Stimulated activated CD8-positive, alpha-beta memory T cell treated with anti-CD3 and anti-CD28 coated beads, Interleukin-15, amount 100 ng/mL, for 1 hour (primary cell): Measurements from ENCODE around the gene KRT73.

Experiments used
- DNase-seq: peaks from one replicate; pipeline ENCODE4 v3.0.0-alpha.2; 2020; ENCODE audit warnings: low read depth

KRT73 gene

DNA sequence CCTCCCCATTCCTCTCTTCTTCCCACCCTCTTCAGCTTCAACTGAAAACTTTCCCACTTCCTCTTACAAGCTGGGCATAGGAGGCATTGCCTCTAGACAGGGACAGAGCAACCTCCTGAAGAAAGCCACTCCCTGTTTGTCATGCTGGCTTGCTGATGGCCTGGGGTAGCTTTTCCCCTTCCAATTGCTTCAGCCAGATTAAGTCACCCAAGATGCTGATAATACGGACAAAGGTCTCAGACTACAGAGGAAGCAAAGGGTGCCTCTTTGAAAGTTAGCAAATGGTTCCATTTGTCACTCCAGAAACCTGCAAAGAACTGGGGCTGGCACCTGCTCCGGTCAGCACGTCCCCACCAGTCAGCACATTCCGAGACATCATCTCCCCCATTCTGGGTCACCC, 27.6 kb upstream of the KRT73 start:
- DNase-seq, result no peak

DNA sequence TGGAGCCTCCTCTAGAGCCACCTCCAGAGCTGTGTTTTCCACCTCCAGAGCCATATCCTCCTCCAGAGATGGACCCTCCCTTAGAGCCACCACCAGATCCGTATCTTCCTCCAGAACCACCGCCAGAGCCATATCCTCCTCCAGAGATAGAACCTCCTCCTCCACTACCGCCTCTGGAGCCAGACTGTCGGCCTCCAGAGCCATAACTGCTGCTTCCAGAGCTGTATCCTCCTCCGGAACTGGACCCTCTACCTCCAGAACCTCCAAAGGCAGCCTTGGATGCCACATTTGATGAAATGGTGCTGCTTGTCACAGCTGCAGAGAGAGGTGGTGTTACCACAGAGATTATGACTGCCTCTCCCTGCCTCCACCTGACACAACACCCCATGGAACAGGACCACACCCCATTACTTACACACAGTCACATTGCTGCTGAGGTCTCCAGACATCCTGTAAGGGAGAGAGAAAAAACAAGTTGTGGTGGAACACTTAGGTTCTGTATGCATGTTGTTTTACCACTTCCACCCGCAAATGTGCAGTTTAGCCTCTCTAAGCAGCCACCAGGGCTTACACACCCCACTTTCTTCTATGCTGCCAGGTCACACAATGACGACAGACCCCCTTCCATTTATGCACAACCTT, 26.9 kb upstream of the KRT73 start:
- DNase-seq, result peak; percentile 13

DNA sequence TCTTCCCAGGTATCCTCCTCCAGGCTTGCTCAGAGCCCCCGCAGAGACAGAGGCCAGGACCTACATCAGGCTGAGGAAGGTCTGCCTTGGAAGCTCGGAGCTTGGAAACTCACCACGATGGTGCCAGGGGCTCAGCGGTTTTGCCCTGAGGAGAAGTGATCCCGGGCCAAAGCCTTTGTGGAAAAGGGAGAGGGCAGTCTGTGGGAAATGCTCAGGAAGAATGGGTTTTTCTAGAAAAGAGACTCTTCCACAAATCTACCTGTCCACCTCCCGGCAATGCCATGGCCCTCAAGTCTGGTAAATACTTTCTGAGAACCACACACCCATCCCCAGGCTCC, 25.7 kb upstream of the KRT73 start:
- DNase-seq, result no peak

DNA sequence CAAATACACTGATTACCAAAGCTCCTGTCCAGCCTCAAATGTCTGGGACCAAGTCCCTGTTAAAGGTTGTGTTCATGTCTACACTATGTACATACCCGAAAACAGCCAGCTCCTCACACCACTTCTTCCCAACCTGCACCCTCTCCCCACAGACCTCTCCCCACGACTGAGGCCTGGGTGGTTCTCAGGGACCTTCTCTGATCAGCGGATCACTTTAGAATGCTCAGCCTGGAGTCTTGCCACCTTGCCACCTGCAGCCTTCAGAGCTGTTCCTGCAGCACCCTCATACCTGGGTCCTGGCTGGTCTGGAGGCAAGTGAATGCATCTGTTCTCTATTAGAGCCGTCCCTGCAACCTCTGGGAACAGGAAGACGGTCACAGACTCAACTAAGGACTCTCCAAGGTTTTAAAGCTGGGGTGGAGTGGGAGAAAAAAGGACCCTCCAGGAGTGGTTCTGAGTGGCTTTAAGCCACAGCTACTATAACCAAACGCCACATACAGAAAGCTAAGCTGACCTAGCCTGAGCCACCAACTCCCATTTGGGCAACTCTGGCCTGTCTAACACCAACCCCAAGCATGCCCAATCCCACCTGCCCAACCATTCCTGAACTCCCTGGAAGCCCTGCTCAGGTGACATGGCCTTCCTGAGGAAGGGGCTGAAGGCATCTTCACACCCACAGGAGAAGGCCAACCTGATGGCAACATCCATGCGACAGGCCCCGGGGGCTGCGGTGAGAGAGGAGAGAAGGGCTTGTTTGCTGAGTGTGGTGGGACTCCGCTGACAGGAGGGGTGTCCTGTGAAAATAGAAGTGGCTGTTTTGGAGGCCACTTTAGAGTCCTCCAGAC, 25.1 kb upstream of the KRT73 start:
- DNase-seq, result no peak

DNA sequence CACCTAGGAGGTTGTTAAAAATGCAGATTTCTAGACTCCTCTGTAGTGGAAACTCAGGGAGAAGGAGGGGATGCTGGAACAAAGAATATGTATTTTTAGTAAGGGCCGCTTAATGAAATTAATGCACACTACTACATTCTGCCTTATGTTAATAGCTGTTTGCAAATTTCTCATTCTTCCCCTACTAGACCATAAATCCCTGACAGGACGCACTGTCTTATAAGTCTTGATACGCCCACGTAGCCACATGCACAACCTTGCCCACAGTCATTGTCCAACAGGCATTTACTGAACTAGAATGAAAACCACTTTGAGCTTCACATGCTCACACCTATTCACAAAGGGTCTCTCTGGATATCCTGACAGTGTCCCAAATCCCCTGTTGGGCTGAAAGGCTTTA, 23.1 kb upstream of the KRT73 start:
- DNase-seq, result no peak

DNA sequence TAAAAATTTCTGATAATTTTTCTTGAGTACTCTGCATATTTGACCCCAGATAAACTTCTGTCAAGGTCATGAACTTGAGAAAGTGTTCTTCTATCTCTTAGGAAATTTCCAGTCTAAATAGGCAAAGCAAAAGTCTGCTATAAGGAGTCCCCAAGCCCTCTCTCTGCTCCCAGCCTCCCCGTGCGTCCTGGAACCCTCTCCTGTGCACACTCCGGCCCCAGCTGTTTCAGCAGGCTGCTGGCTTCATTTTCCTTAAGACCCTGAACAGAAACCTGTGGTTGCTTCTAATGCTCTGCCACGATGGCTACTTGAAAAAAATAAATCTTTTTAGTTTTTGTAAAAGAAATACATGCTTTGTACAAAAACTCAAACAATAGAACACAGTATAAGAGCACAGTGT, 18.9 kb upstream of the KRT73 start:
- no peak for DNase-seq

DNA sequence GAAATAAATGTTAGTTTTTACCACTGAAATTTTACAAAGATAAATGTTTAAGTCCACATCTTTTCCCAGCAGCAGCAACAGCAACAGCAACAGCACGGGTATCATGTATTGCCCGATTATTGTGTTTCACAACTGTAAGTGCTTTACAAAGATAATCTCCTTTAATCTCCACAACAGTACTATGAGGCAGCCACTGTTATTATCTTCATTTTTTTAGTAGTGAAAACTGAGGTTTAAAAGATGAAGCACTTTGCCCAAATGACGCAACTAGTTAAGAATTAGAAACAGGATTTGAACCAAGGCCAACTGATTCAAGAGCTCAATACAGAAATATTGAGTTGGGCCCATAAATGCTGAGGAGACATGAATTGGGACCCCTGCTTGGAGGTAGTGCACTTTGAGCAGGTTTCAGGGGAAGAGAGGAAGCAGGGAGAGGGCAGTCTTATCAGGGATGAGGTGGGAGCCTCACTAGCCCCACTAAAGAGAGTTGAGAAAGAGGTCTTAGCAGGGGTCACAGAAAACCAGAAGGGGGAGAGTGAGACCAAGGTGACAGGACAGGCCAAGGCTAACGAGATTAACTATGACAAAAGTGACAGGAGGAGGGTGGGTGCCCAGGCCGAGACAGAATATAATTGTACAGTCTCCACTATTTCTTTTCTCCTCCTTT, 18.4 kb upstream of the KRT73 start:
- no peak for DNase-seq

DNA sequence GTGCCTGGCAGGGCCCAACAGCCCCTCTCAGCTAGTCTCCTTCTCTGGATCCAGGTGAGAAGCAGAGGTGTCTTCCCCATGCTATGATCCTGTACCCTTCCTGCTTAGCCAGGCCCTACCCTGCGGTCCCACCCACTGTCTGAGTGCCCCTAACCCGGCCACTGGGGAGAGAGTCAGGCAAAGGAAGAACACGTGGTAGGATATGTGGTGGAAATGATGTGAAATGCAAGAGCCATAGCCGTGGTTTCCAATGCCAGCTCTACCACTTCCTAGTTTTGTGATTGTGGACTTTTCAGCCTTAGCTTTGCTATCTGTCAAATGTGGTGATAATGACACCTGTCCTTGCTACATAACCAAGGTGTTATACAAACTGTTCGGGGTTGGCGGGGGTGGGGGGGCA, 17.8 kb upstream of the KRT73 start:
- DNase-seq, result no peak

DNA sequence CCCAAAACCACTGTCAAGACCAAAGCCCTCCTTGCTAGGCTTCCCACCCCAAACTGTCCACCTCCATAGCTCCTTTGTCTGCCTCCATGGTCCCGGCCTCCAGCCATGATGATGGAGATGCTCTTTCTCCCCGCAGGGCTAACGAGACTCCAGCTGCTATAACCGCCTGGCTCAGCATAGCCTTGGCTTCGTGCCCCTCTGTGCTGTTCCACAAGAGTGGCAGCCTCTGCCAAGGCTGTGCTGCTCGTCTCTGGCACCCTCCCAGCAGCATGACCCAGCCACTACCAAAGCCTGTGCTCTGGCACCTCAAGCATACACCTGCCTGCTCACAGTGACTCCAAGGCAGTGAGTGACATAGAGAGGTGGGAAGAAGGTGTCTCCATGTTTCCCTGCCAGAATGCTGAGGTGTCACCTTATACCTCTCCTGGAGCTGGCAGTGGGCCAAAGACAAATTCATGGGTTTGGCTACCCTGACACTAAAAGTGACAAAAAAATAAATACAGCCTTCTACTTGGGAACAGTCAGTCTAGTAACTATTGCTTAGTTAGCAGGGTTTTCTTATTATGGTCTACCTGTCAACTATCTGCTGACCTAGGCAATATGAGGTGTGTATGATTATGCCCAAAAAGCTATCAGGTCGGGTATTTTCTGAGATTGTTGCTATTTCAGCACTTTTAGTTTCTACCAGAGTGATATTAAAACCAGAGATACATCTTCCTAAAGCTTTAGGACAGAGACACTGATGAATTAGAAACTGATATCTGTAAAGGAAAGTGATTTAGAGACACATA, 16.1 kb upstream of the KRT73 start:
- DNase-seq, result no peak

DNA sequence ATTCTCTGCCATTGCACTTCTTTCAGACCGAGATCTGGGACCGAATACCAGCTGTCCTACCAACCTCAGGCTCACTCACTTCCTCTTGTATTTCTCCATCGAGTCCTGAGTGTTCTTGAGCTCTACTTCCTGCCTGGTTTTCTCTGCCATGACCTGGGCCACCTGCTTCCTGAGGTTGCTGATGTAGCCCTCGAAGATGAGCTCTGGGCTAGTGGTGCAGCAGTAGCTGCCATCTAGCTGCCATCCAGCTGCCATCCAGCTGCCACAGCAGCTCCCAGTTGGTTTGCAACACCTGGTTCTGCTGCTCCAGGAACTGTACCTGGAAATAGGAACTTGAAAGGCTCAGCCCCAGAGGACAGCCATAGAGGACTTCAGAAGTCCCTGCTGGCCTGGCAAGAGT, 15.0 kb upstream of the KRT73 start:
- DNase-seq, result no peak

DNA sequence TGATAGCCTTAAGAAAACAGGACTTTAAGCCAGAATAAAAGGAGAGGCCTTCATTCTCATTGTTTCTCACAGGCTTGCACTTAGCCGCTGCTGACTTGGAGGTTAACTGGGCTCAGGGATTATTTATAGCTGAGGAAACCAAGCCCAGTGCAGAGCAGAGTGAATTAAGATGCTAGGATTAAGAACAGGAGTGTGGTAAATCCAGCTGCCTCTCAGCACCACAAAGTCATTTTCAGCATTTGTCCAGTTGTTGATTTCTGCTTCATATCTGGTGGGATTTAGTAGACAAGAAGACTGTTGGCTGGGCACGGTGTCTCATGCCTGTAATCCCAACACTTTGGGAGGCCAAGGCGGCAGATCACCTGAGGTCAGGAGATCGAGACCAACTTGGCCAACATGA, 14.3 kb upstream of the KRT73 start:
- no peak for DNase-seq

DNA sequence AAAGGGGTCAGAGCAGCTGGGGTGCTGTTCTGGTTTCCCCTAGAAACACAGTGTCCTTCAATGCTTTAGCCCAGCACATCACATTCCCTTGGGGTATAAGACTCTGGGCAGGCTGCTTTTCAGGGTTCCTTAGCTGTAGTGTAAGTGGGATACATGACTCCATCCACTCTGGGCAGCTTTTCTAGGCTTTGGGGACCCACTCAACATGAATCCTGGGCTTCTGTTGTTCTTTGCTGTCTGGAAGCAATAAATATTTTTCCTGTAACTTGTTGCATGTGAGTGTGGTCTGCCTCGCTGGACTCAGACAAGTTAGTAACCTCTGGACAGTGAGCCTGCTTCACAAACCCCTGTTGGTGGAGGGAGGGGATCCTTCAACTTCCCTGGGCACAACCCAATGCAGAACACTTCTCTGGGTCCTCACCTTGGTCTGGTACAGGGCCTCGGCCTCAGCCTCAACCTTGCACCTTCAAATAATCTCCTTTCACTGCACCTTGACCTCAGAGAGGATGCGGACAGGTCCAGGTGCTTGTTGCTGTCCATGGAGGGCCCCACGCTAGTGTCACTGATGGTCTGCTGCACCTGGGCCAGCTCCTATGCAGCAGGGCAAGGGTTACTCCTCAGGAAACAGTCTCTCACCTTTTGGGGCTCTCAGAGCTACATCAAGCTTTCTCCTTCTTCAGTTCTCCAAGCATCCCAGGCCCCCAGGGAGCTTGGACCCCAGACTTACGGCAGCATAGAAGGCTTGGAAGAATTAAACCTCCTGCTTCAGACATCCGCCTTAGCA, 13.5 kb upstream of the KRT73 start:
- DNase-seq, result no peak

DNA sequence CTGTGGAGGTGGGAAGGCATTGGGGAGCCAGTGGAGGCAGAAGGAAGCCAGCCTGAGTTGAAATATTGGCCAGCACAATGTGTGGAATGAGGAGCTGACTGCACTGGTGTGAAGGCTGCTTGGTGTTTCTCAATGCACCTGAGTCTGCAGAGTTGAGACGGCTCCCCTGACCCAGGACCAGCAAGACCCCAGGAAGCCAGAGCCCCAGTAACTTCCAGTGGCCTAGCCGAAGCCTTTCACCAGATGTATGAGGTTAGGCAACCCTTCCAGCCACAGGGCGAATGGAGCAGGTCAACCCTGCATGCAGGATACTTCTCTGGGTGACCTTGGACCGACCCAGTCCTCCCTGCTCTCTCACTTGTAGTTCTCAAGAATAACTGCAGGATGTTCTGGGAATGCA, 12.9 kb upstream of the KRT73 start:
- no peak for DNase-seq

DNA sequence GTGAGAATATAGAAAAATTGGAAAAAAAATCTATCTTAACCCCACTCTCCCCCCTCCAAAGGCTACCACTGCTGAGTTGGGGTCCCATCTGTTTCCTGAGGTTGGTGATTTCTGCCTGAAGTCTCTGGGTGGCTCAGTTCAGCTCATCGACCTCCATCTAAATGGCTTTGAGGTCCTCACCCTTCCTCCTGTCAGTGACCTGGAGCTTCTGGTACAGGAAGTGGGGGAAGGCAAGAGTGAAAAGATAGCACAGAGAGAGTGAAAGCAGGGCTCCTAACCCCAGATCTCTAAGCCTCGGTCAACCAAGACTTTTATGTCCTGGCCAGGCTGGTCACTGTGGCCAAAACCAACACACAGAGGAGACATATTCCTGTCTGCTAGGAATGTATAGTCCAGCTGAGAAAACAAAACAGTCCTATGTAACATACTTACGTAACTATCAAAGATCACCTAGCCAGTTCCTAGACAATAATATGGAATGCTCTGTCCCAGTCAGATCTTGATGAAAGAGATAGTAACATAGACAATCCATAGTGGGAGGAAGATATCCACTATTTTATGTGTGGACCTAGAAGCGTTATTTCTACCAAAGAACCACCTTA, 12.3 kb upstream of the KRT73 start:
- DNase-seq, result no peak

DNA sequence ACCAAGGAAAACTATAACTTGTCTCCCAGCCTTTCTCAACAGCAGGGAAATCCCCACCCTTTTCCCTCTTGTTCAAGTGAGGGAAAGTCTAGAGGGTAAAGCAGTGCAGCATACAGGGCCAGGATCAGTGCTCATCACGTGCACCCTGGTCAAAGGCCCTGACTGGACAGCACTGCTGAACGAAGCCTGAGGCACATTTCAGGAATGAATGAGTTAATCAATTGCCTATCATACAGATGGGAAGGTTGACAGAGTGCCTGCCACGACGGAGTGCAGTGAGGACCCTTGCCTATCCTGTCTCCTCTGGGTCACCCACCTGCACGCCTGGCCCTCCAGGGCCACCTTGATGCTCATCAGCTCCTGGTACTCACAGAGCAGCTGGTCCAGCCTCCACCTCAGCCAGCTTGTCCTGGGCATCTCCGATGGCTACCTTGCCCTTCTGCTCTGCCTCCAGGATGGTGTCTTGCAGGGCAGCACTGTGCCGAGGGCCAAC, 11.7 kb upstream of the KRT73 start:
- DNase-seq, result no peak

DNA sequence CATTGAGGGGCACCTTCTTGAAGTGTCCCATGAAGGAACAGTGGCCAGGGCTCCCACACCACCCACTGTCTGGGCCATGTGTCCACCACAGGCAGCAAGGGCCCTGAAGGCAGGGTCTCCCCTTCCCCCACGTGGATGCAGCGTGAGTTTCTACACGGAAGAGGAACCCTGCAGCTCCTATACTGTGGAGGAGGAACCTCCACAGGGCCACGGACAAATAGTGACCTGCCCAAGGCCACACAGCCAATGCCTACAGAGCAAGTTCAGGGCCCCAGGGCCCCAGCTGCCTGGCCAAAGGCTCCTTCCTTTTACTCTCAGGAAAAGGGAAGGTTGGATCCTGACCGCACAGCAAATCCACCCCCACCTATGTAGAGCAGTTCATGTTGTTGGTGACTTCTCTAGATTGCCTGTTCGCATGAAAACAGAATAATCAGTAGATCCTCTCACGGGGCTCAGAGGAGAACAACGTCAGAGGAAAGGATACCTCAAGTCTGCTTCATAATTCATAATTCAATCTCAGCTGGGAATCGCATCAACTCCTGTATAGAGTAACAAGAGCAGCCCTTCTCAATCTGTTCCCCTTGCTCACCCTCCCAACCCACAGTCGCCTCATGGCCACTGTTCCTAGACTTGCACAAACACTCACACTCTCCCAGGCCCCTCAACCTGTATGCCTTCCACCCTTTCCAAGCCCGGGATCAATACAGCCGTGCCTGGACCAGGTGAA, 11.1 kb upstream of the KRT73 start:
- DNase-seq, result no peak

DNA sequence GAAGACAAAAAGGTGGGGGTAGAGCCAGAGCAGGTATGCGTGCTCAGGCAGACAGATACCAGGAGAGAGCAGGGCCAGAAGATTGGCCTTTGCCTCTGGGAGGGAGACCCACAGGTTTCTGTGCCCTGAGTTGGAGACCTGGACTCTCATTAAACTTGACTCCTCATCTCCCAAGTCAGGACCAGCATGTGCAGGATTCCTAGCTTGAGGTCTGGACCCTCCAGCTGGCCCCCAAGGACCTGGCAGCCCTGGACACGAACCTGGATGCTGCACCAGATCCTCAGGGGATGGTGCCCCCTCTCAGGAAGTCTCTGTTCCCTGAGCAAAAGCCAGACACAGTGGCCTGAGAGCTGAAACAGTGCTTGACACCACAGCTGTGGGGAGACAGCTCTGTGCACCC, 10.5 kb upstream of the KRT73 start:
- DNase-seq, result no peak

DNA sequence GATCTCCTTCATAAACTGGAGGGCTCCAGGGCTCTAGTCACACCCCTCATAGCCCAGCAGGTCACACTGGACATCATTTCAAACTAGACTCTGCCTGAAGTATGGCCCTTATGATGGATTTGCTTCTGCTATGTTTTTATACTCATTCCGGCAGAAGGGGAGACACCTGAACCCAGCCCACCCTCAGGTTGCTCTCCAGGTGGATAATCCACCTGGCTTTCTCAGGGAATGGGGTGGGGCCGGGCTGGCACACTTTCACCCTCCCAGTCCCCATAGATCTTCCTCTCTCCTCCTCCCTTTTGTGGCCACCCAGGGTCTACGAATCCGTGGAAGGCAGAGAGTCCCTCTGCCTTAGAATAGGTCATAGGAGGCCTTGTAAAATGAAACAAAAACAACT, 9.8 kb upstream of the KRT73 start:
- no peak for DNase-seq

DNA sequence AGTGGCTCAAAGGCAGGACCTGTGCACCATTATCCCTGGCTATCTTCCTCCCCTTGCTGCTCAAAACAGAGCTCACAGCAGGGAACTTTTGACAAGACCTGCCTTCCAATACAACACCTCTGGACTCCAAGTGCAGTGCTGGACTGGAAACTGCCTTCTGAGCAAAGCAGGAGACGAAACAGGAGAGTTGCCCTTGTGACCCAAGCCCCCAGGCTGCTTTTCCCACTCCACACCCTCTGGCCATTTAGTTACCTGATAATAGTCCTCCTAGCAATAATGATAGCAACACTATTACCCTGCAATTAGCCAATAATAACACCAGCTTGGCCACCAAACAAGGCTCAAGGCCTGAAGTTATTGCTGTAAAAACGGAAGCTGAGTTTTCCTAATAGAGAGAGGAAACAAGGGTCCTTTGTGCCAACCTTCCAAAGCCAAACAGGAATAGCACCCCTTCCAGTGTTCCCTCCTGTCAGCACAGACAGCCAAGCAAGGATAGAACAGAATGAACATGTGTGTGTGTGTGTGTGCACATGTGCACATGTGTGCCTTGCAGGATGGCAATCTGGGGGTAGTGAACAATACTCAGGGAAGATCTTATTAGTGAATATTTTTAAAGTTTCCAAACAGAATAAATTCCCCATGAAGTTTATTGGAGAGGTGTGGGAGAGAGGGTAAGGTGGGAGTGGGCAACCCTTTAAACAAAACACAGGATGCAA, 9.2 kb upstream of the KRT73 start:
- DNase-seq, result no peak

DNA sequence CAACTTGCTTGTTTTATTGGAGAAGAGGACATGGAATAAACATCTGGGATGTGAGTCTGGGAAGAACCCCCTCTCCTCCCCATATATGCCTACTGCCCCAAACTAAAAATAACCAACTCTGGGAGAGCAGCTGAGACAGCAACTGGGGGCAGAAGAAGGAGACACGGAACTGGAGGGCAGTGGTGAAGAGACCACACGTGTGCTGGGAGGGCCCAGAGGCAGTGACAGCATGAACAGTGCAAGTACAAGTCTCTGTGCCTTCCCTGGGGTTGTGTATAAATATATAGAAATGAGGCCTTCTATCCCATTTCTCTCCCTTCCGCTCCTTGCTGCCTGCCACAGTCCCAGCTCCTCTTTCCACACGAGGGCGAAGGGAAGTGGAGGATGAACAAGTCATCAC, 4.0 kb upstream of the KRT73 start:
- DNase-seq, result no peak
